Measurements from ENCODE around the gene CPNE6.

GRCh38 chr14:24102357-24103048, 31.1 kb downstream of the CPNE6 start:
- TF ChIP-seq CTCF (IDR thresholded peaks at IDR 0.05) = no peak
- TF ChIP-seq POLR2AphosphoS5 (IDR thresholded peaks at IDR 0.05) = no peak
- no peak for TF ChIP-seq POLR2A (IDR thresholded peaks at IDR 0.05)
